WTC11 (cell line): Measurements from ENCODE around the gene TAC3. TPM values are rescaled to one million over a fixed set of nuclear protein-coding genes. Genes with fewer than 3 reads are reported as not detected.

ENCODE experiments used
- ATAC-seq: fragments of 200-7000 bp; cut with Tn5 transposase; 2 replicates; pipeline ENCODE4 v1.10.0; 2021; ENCODE audit warnings: mild to moderate bottlenecking, moderate library complexity
- CTCF ChIA-PET: fragments of 300-600 bp; sonication (Branson Sonifier 250); formaldehyde crosslinking; loops from one replicate; lab custom pipeline; 2021; ENCODE audit warnings: antibody characterized with exemption; lab: Charles Lee
- POLR2A ChIA-PET: fragments of 350-600 bp; sonication (Branson Sonifier 250); formaldehyde crosslinking; loops from one replicate; lab custom pipeline; 2021; ENCODE audit warnings: antibody characterized with exemption; lab: Charles Lee
- DNase-seq: peaks from one replicate; pipeline ENCODE4 v3.0.0; 2021; ENCODE audit warnings: low spot score
- H3K27ac Mint-ChIP-seq: 2 replicates; pipeline ENCODE4 v1.8.0; 2021; ENCODE audit warnings: mixed read lengths
- H3K27me3 Mint-ChIP-seq: 2 replicates; pipeline ENCODE4 v1.8.0; 2021; ENCODE audit warnings: low read depth, mild to moderate bottlenecking, moderate library complexity, mixed read lengths
- H3K36me3 Mint-ChIP-seq: 2 replicates; pipeline ENCODE4 v1.8.0; 2021; ENCODE audit warnings: mixed read lengths
- H3K4me1 Mint-ChIP-seq: 2 replicates; pipeline ENCODE4 v1.8.0; 2022; ENCODE audit warnings: mixed read lengths
- H3K4me3 Mint-ChIP-seq: 2 replicates; pipeline ENCODE4 v1.8.0; 2021; ENCODE audit warnings: mild to moderate bottlenecking, moderate library complexity, mixed read lengths
- H3K9me3 Mint-ChIP-seq: 2 replicates; pipeline ENCODE4 v1.8.0; 2021; ENCODE audit warnings: mixed read lengths
- ATF1 ChIP-seq: sonication (generic); formaldehyde crosslinking; IDR thresholded peaks from 2 replicates; pipeline ENCODE4 v1.8.1; 2023; ENCODE audit warnings: mild to moderate bottlenecking, moderate library complexity, missing genetic modification reagents
- ETV6 ChIP-seq: sonication (generic); formaldehyde crosslinking; IDR thresholded peaks from 2 replicates; pipeline ENCODE4 v1.8.1; 2022; ENCODE audit warnings: mild to moderate bottlenecking, missing genetic modification reagents
- FOXK1 ChIP-seq: sonication (generic); formaldehyde crosslinking; IDR thresholded peaks from 2 replicates; pipeline ENCODE4 v1.8.0; 2022; ENCODE audit warnings: mild to moderate bottlenecking, moderate library complexity, missing genetic modification reagents
- FOXP1 ChIP-seq: sonication (generic); formaldehyde crosslinking; IDR thresholded peaks from 2 replicates; pipeline ENCODE4 v1.8.0; 2022; ENCODE audit warnings: missing genetic modification reagents, mild to moderate bottlenecking, moderate library complexity, borderline replicate concordance
- GRHL2 ChIP-seq: fragments of 250-450 bp; sonication (Bioruptor Pico); IDR thresholded peaks from 2 replicates; pipeline ENCODE4 v1.8.0; 2022; ENCODE audit warnings: mild to moderate bottlenecking, moderate library complexity; ENCODE audit not compliant: insufficient replicate concordance, severe bottlenecking
- GTF2I ChIP-seq: fragments of 250-450 bp; sonication (Bioruptor Pico); conservative IDR thresholded peaks from 2 replicates; pipeline ENCODE4 v1.4.0; 2021; ENCODE audit warnings: mild to moderate bottlenecking
- NFYB ChIP-seq: sonication (generic); formaldehyde crosslinking; conservative IDR thresholded peaks from 2 replicates; pipeline ENCODE4 v1.8.0; 2022; ENCODE audit warnings: low read depth, missing genetic modification reagents
- NR1H2 ChIP-seq: sonication (generic); formaldehyde crosslinking; IDR thresholded peaks from 2 replicates; pipeline ENCODE4 v1.9.0; 2021; ENCODE audit warnings: mild to moderate bottlenecking, moderate library complexity, missing genetic modification reagents
- OVOL2 ChIP-seq: fragments of 250-450 bp; sonication (Bioruptor Pico); IDR thresholded peaks from 2 replicates; pipeline ENCODE4 v1.9.0; 2021; ENCODE audit warnings: mild to moderate bottlenecking, borderline replicate concordance
- SMAD4 ChIP-seq: sonication (generic); formaldehyde crosslinking; IDR thresholded peaks from 2 replicates; pipeline ENCODE4 v1.8.0; 2022; ENCODE audit warnings: mild to moderate bottlenecking, missing genetic modification reagents
- TCF7 ChIP-seq: sonication (generic); formaldehyde crosslinking; IDR thresholded peaks from 2 replicates; pipeline ENCODE4 v1.8.0; 2022; ENCODE audit warnings: mild to moderate bottlenecking, low read depth, missing genetic modification reagents, moderate library complexity
- TEAD4 ChIP-seq: sonication (generic); formaldehyde crosslinking; IDR thresholded peaks from 2 replicates; pipeline ENCODE4 v1.8.0; 2022; ENCODE audit warnings: mild to moderate bottlenecking, missing genetic modification reagents
- ZNF396 ChIP-seq: fragments of 250-450 bp; sonication (Bioruptor Pico); IDR thresholded peaks from 2 replicates; pipeline ENCODE4 v1.8.0; 2021; ENCODE audit warnings: mild to moderate bottlenecking, moderate library complexity, borderline replicate concordance
- ZNF671 ChIP-seq: fragments of 250-450 bp; sonication (Bioruptor Pico); IDR thresholded peaks from 2 replicates; pipeline ENCODE4 v1.8.0; 2021; ENCODE audit warnings: mild to moderate bottlenecking
- total RNA-seq: library from RNA; stranded (reverse); gene quantifications from 3 replicates; pipeline ENCODE4 v1.2.3, GENCODE V29; 2021
- TF ChIP-seq, protein P1 (sequence below): sonication (generic); formaldehyde crosslinking; IDR thresholded peaks from 2 replicates; pipeline ENCODE4 v1.8.0; 2022; ENCODE audit warnings: missing genetic modification reagents
- TF ChIP-seq, protein P2 (sequence below): sonication (generic); formaldehyde crosslinking; IDR thresholded peaks from 2 replicates; pipeline ENCODE4 v1.8.1; 2023; ENCODE audit warnings: mild to moderate bottlenecking, missing genetic modification reagents, moderate library complexity
- TF ChIP-seq, protein P3 (sequence below): sonication (generic); formaldehyde crosslinking; conservative IDR thresholded peaks from 2 replicates; pipeline ENCODE4 v1.8.1; 2023; ENCODE audit warnings: mild to moderate bottlenecking, low read depth, missing genetic modification reagents, moderate library complexity
- TF ChIP-seq, protein P4 (sequence below): fragments of 250-450 bp; sonication (Bioruptor Pico); IDR thresholded peaks from 2 replicates; pipeline ENCODE4 v1.9.0; 2021; ENCODE audit warnings: mild to moderate bottlenecking

TAC3 gene
- total RNA-seq, 1 experiment from 2014 or later, result 4.1 TPM

DNA sequence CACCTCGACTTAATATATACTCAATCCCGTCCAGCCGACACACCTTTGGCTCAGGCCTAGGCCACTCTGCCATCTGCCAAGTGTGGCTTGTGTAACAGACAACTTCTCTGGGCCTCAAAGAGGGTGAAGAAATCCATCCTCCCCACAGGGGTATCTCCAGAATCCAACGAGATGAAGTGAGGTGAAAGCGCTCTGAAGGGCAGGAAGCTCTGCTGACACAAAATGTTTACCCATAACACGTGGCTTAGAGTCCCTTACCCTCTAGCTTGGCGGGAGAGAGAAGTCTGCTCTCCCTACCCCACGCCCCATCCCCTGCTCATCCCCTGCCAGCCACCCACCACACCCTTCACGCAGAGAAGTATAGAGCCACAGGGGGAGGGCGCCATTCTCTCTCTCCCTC lies 23.0 kb downstream of the TAC3 start:
- ChIA-PET POLR2A (no interaction called here), CTCF (interaction anchor here (0.9 to 1.7 kb wide), 8 partner anchors 8 to 238 kb away, joined by 3 to 12 read pairs (median 4); partner anchors contain the start of gene STAT6)
- TF ChIP-seq, protein P1, sequence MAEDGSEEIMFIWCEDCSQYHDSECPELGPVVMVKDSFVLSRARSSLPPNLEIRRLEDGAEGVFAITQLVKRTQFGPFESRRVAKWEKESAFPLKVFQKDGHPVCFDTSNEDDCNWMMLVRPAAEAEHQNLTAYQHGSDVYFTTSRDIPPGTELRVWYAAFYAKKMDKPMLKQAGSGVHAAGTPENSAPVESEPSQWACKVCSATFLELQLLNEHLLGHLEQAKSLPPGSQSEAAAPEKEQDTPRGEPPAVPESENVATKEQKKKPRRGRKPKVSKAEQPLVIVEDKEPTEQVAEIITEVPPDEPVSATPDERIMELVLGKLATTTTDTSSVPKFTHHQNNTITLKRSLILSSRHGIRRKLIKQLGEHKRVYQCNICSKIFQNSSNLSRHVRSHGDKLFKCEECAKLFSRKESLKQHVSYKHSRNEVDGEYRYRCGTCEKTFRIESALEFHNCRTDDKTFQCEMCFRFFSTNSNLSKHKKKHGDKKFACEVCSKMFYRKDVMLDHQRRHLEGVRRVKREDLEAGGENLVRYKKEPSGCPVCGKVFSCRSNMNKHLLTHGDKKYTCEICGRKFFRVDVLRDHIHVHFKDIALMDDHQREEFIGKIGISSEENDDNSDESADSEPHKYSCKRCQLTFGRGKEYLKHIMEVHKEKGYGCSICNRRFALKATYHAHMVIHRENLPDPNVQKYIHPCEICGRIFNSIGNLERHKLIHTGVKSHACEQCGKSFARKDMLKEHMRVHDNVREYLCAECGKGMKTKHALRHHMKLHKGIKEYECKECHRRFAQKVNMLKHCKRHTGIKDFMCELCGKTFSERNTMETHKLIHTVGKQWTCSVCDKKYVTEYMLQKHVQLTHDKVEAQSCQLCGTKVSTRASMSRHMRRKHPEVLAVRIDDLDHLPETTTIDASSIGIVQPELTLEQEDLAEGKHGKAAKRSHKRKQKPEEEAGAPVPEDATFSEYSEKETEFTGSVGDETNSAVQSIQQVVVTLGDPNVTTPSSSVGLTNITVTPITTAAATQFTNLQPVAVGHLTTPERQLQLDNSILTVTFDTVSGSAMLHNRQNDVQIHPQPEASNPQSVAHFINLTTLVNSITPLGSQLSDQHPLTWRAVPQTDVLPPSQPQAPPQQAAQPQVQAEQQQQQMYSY (CRISPR knock-in tag), result no peak
- TF ChIP-seq FOXK1, result no peak
- no peak for TF ChIP-seq GRHL2 (CRISPR knock-in tag)
- no peak for TF ChIP-seq ZNF671
- no peak for TF ChIP-seq OVOL2 (CRISPR knock-in tag)
- no peak for TF ChIP-seq GTF2I (CRISPR knock-in tag)
- no peak for TF ChIP-seq SMAD4 (CRISPR knock-in tag)
- TF ChIP-seq TCF7, result no peak
- no peak for TF ChIP-seq TEAD4 (CRISPR knock-in tag)
- no peak for TF ChIP-seq FOXP1 (CRISPR knock-in tag)
- TF ChIP-seq NR1H2 (CRISPR knock-in tag), result no peak
- no peak for TF ChIP-seq ETV6
- no peak for TF ChIP-seq ATF1 (CRISPR knock-in tag)
- no peak for TF ChIP-seq ZNF396
- TF ChIP-seq, protein P2, sequence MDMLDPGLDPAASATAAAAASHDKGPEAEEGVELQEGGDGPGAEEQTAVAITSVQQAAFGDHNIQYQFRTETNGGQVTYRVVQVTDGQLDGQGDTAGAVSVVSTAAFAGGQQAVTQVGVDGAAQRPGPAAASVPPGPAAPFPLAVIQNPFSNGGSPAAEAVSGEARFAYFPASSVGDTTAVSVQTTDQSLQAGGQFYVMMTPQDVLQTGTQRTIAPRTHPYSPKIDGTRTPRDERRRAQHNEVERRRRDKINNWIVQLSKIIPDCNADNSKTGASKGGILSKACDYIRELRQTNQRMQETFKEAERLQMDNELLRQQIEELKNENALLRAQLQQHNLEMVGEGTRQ (CRISPR knock-in tag), result no peak
- TF ChIP-seq, protein P3, sequence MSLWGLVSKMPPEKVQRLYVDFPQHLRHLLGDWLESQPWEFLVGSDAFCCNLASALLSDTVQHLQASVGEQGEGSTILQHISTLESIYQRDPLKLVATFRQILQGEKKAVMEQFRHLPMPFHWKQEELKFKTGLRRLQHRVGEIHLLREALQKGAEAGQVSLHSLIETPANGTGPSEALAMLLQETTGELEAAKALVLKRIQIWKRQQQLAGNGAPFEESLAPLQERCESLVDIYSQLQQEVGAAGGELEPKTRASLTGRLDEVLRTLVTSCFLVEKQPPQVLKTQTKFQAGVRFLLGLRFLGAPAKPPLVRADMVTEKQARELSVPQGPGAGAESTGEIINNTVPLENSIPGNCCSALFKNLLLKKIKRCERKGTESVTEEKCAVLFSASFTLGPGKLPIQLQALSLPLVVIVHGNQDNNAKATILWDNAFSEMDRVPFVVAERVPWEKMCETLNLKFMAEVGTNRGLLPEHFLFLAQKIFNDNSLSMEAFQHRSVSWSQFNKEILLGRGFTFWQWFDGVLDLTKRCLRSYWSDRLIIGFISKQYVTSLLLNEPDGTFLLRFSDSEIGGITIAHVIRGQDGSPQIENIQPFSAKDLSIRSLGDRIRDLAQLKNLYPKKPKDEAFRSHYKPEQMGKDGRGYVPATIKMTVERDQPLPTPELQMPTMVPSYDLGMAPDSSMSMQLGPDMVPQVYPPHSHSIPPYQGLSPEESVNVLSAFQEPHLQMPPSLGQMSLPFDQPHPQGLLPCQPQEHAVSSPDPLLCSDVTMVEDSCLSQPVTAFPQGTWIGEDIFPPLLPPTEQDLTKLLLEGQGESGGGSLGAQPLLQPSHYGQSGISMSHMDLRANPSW (CRISPR knock-in tag), result no peak
- no peak for TF ChIP-seq NFYB (CRISPR knock-in tag)
- TF ChIP-seq, protein P4, sequence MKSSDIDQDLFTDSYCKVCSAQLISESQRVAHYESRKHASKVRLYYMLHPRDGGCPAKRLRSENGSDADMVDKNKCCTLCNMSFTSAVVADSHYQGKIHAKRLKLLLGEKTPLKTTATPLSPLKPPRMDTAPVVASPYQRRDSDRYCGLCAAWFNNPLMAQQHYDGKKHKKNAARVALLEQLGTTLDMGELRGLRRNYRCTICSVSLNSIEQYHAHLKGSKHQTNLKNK (CRISPR knock-in tag), result no peak
- no peaks in the 10 kb centered on the region for H3K27me3 Mint-ChIP-seq
- no peaks in the 10 kb centered on the region for H3K9me3 Mint-ChIP-seq
- H3K4me1 Mint-ChIP-seq, result peaks cover 16% of the 10 kb centered on the region
- peaks cover 4% of the 10 kb centered on the region; the same call in 1 of the 2 replicates for H3K36me3 Mint-ChIP-seq
- H3K4me3 Mint-ChIP-seq, result no peak overlapping the region
- ATAC-seq (no peak), DNase-seq (no peak)
- no peak overlapping the region for H3K27ac Mint-ChIP-seq
